Measurements from ENCODE around the gene AKAP13.
"Not testable (repeated sequence)": the region's sequence is repeated elsewhere in the genome, so short reads cannot be mapped to it uniquely, and the experiment has no call there.

Gene AKAP13

DNA sequence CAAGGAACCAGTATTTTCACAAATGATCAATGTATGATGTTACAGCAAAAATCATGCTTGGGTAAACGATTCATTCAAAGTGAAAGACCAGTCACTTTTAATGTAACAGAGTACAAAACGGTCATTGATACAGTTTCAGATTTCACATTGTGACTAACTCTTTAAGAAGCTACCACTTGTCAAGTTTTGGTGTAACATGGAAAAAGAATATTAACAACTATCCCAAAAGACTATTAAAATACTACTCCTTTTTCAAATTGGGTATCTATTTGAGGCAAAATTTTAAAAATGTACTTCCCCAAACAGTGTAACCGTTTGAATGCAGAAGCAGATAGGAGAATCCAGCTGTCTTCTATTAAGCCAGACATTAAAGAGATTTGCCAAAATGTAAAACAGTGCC is 31.7 kb downstream of the AKAP13 start:
- peak; percentile 72 for DNase-seq

DNA sequence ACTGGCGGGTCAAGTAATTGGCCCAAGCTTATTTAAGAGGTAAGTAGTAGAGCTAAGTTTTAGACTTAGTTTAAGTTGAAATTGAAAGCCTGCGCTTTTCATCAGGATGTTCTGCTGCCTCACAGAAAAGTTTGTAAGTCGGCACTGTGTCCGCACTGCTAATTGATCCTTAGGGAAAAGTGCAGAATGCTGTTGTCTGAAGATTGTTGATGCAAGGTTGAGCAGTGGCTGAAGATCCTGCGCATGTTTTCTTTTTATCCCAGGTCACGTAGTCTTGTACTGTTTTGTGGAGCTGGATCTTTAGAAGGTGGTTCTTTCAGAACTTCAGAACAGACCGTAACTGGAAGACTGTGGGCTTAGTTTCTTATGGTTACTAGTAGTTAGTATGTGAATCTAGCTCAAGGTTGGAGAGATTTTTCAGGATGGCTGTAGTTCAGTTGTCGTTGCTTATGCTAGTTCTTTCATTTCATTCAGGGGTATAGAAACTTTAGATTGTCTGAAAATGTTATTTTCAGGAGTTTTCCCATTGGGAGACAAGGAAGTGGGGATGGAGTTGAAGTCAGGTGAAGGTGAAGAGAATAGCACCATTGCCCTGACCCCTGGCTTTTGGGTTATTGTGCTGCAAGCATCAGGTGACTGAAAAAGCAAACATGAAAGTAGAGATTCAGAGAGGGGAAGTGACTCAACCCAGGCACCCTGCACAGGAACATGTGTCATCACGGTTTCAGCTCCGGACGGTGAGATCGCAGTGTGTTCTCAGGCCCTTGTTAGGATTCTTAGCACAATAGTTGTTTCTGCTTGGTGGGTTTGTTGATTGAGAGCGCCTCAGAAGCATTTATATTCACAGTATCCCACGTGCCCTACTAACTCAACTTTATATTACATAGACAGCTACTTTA is 32.8 kb downstream of the AKAP13 start:
- peak; percentile 96 for DNase-seq

DNA sequence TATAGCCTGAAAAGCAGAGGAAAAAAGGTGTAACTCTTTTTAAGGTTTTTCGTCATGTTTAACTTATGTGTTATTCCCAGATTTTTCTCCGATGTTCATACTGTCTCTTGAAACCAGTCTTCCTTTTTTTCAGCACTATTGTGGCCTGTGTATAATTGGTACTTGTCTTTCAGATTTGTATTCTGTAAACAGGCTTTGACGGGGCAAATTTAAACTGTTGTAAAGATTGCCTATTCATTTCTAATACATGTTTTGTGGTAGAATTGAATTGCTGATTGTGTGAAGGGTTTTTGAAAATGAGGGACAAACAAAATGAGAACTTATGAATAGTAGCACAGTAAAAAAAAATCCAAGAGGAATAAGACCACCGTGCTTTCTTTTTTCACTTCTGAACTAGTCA is 33.6 kb downstream of the AKAP13 start:
- DNase-seq: no peak

DNA sequence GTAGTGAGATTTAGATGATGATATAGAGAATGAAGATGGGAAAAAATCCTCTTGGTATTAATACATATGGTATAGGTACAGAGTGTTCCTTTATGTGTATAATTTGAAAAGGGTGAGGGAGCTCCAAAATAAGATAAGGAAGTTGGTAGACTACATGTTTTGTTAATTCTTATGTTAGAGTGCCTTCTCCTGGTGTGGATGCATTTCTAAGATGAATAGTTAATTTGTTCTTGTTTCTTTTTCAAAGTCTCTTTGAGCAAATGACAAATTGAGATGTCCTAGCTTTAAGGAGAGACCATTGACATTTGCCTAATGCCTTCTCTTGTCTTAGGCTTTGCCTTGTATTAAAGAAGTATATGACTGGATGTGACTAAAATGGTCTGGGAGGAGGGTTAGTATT is 34.1 kb downstream of the AKAP13 start:
- peak; percentile 56 for DNase-seq

DNA sequence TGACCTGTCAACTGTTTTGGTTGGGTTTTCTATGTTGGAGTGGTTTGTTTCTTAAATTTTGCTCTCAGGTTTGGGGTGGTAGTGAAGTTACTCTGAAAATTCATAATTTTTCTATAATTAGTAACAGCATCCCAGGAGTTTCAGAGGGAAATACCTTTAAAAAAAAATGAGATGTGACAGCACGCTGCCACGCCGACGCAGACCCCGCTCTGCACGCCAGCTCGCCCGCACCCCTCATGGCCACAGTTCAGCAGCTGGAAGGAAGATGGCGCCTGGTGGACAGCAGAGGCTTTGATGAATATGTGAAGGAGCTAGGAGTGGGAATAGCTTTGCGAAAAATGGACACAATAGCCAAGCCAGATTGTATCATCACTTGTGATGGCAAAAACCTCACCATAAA is 34.6 kb downstream of the AKAP13 start:
- DNase-seq: no peak

DNA sequence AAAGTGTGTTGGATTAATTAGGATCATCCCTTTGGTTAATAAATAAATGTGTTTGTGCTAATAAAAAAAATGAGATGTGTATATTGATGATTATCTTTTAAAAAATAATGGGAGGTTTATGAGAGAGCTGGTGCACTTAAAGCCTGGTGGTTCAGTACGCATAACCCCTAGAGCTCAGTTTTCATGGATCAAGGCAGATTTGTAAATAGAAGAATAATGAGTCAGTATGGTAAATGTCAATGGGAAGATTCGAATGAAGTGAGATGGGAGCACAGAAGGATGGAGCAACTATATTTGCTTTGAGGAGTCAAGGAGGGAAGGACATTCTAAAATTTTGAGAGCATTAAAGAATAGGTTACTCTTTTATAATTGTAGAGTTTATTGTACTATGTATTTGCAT is 35.4 kb downstream of the AKAP13 start:
- DNase-seq: peak; percentile 71

DNA sequence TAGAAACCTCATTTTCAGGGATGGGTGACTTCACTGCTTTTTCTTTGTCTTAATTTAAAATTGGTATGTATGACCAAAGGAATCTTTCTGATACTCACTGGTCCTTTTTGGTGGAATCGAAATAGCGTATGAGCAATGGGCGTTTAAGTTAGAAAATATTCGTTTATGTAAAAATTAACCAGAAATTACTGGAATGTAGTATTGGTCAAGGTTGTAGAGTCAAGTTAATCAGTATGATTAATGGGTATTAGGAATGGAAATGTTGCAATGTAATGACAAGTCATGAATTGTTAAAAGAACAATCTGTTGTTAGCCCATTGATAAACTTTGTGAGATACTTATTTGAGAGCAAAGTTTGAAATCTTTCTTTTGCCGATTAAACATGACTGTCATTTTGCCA is 36.9 kb downstream of the AKAP13 start:
- peak; percentile 49 for DNase-seq

DNA sequence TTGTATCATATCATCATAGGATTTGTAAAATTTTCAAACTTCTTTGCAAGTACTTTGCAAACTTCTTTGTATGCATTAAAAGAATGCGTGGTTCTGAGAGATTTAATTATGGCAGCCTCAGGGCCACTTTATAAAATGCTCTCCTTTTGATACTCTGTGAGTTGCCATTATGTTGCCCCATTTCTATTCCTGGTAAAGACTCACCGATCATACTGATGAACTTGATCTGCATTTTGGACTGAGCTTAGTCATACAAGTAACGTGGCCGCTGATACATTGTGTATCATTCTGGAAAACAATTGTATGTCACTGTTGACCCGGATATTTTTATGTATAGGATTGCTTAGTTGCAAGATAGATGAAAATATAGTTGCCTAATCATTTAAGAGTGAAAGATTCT is 38.8 kb downstream of the AKAP13 start:
- peak; percentile 87 for DNase-seq

DNA sequence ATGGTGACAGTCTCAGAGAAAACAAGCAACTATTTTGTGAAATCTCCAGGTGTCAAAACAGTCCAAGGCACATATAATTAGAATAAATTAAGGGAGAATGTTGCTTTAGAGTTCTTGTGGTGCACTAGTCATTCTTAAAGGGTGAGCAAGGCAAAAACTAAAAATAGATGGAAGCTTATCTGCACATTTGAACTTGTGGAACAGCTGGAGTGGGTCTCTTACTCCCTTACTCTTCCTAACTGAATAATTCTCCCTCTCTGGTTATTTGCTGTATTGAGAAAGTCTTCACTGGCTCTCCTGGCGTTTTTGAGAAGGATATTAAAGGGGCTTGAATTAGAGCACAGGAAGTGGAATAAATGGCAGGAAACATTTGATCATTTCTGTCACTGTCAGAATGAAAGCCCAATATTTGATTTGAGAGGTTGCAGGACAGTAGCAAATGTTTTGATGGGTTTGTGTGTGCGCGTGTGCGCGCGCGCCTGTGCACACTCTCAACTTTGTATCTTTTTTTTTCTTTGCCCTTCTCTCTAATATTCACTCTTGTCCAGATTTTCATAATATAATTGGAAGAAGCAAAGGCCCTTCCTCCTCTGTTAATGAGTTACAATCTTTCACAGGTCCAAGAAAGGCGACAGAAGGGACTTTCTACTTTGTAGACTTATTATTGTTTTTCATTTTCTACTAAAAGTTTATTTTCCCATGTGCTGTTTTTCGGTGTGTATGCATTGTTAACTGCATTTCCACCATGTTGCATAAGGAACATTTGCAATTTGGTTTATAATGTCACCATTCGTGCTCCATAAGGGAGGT is 40.9 kb downstream of the AKAP13 start:
- DNase-seq: peak; percentile 61

DNA sequence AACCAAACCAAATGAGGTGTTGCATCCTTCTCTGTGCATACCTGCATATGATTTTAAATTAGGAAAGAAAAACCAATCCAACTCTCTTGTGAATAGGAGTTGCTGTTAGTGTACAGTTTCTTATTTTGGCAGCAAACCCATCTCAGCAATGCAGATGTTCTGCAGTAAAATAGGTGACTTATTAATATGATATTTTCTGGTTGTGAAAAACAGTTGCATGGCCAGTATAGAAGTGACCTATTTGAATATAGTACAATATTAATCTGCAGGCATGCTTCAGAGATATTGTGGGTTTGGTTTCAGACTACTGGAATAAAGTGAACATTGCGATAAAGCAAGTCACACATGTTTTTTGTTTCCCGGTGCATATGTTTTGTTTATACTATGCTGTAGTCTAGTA is 42.2 kb downstream of the AKAP13 start:
- no peak for DNase-seq

DNA sequence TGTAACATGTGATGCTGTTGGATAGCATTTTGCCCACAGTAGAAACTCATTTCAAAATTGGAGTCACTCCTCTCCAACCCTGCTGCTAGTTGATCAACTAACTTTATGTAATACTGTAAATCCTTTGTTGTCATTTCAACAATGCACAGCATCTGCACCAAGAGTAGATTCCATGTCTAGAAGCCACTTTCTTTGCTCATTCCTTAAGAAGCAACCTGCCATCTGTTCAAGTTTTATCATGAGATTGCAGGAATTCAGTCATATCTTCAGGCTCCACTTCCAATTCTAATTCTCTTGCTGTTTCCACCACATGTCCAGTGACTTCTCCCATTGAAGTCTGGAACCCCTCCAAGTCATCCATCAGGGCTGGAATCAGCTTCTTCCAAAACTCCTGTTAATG is 42.9 kb downstream of the AKAP13 start:
- no peak for DNase-seq

DNA sequence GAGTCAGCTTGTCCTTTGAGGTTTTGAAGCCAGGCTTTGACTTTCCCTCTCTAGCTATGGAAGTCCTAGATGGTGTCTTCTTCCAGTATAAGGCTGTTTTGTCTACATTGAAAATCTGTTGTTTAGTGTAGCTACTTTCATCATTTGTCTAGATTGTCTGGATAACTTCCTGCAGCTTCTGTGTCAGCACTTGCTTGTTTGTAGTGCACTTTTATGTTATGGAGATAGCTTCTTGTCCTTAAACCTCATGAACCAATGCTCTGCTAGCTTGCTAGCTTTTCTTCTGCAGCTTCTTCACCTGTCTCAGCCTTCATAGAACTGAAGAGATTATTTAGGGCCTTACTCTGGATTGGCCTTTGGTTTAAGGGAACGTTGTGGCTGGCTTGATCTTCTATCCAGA is 43.8 kb downstream of the AKAP13 start:
- no peak for DNase-seq

DNA sequence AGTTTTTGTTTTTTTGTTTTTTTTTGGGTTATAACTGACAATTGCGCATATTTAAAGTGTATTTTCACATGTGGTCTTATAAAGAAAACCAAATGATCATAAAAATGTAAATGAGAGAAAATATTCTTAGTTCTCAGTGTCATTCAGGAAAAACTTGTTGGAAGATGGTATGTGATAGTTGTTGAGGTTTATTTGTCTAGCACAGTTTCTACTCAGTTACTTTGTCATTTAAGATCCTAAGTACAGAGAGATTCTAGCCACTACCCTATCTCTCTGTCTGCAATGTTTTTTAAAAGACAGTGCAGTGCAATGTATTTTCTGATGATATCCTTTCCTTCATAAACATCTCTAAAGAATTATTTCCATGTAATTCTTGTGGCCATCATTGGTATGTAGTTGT is 46.1 kb downstream of the AKAP13 start:
- DNase-seq: no peak

DNA sequence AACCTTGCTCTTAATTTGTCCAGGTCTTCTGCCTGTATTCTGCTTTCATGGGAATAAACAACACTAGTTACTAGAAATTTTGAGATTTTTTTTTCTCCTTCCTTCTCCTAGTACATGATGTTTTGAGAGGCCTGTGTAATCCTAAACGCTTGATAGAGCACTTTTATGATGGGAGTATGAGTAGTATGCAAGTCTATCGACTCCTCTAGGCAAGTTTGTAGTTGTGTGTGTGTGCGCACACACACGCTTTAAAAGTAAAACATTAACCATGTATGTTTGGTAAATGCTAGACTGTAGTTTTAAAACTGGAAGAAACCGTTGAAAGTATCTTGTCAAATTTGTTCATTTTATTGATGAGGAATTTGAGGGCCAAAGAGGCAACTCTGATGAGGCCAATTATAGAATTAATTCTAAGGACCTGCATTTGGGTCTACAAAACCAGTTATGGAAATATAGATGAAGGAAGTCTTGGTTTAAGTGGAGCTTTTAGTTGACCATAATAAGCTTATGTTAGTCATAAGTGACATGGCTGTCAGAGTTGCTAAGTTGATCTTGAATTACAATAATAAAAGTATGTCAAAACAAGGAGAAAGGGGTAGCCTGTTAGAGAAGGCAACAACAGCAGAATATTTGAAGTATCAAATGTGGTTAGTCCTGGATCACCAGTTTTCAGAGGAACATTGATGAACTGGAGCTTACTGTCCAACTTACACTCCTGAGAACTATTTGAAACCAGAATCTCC is 47.1 kb downstream of the AKAP13 start:
- DNase-seq: no peak

DNA sequence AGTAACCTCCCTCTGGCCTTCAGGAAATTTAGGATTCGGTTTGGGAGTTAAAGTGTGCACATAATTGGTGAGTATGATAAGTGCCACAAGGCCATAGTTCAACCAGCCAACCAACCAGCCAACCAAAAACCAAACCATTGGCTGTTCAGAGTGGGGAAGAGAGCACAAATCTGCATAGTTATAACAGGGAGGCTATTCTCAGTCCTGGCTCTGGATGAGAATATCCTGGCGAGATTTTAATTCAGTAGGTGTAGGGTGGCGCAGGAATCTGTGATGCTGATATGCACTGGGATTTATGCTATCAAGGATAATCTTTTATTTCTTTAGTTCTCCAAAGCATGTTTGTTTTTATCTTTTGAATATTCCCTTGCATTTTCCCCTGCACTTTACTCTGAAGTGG is 49.1 kb downstream of the AKAP13 start:
- DNase-seq: no peak

DNA sequence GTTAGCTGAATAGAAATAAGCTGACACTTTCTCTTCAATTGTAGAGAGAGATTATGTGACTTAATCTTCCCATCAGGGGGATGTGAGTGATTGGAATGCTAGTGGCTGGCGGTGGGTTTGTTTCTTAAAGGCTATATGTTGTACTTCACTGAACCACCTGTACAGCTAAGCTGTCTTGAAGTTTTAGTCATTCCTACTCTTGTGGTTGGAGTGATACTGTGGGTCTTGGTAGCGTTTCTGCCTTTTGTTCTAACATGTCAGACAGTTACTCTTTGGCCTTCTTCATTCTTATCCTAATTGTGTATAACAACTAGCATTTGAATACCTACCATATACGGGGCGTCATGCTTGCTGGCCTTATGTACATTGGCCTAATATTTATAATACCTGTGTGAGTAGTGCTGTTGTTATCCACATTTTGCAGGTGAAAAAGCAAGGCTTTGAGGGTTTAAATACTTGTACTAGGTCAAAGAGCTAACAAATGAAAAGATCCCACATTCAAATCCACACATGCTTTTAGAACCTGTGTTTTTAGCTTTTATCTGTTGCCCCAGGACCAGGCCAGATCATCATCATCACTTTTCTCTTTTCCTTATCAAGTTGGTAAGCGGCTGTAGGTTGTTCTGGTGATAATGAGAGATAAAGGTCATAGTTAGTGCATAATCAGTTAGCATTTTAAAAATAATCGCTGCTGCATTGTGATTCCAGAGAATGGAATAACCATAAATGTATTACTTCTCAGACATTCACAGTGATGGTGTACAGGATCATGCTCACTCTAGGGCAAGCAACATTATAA is 50.2 kb downstream of the AKAP13 start:
- no peak for DNase-seq

DNA sequence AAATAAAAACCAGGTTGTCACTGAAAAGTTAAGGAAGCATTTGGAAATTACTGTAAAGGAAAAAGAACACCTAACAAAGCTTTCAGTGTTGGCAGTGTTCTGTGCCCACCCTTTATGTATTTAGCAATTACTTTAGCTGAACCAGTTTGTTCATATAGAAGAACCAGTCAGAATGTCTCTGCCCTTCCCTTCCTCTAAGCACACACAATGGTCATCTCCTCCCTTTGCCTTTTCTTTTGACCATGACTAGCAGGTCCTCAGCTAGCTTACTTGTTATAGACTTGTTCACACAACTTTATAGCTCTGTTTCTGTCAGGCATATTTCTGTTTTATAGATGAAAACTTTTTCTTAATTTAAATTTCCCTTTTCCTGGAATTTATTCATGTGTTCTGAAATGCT is 59.6 kb downstream of the AKAP13 start:
- no peak for DNase-seq

DNA sequence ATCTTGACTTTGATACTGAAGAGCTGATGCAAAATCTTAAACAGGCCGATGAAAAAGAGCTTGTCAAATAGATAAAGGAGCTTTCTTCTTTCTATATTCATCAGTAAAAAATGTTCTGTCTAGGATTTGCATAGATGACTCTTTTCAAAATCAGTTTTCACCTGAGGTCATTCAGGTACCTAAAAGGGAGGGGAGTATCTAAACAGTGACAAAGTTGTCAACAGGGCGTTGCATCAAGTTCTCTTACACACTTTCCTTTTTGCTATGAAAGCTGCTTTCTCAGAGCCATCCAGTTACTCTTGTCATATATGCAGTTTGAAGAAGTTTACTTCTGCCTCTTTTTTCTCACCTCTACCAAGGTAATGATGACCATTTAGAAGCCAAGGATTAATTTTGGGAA is 60.0 kb downstream of the AKAP13 start:
- DNase-seq: no peak

DNA sequence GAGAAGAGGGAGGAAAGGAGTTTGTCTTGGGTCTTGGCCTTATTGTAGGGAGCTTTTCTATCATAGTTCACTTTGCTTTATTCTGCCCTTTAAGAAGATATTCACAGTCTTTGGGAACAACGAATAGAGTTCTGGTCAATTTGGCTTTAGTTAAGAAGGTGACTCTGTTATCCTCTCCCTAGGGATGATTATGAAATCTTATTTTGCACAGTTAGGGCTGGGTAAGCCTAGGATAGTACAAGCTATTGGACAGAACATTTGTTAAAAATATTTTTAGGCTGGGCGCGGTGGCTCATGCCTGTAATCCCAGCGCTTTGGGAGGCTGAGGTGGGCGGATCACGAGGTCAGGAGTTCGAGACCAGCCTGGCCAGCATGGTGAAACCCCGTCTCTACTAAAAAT is 61.5 kb downstream of the AKAP13 start:
- DNase-seq: not testable (repeated sequence)

DNA sequence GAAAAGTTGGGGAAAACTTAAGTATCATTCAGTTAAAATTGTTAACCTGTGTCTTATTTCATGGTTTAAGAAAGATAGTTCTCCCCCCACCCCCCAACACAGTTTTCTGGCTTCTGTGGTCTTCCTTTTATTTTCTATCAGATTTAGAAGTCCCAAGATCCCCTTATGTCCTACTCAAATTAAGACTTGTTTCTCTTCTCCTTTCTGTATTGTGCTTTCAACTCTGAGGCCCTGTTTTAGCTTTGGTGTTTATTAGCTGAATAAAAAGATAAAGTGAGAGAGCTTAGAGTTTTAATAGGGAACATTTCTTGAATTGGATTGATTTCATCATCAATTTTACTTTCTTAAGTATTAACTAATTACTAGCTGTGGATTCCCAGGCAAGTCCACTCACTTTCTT is 62.6 kb downstream of the AKAP13 start:
- DNase-seq: no peak

DNA sequence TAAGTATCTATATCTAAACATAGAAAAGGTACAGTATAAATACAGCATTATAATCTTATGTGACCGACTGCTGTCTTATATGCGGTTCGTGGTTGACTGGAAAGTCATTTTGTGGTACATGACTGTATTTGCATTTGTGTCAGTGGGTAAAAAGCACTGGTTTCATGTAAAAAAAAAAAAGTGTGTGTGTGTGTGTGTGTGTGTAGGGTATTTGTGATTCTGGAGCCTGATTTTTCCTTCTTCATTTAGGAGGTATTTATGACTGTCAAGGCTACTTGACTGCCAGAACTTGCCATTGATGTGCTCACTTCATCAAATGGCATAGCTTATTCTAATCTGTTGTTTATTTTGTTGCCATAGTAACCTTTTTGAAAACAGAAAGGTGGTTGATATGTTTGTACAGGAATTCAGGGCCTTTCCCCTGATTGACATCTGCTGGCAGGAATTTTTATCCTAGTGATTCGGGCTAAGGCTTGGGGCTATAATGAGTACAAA is 63.2 kb downstream of the AKAP13 start:
- DNase-seq: peak; percentile 21

DNA sequence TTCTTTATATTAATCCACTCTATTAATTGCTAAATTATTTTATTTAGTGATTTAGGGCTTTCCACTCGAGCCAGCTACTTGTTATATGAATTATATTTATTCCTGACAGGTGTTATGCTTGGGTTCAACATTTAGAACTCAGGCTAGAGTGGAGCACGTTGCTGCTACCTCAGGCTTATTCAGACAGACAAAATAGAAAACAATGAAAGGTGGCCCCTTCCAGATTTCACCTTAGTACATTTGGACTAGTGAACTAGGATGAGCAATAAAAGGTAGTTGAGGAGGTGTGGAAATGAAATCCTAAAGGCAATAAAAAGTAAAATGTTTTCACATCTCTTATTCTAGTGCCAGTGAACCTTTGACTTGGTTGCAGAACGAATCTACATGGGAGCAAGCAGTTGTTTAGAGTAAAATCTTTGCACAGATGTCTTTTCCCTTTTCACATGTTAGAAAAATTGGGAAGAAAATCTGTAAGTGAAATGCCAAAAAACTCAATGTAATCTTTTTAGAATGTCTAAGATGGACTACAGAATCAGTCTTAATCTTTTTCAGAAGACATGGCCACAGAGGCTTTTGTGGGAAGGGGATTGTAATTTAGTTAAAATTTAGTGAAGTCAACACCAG is 63.8 kb downstream of the AKAP13 start:
- DNase-seq: no peak

All from HCEC 1CT (cell line).